ENCODE data around the gene ACBD5. TPM values are rescaled to one million over a fixed set of nuclear protein-coding genes. Genes with fewer than 3 reads are reported as not detected.
A peak's percentile ranks its signal among the peaks of the same experiment; 100 is the strongest.
"Not testable (repeated sequence)": the region's sequence is repeated elsewhere in the genome, so short reads cannot be mapped to it uniquely, and the experiment has no call there.

ACBD5 gene
- total RNA-seq, 2 donors from 2014 or later = 10.4 to 11.5 TPM

DNA sequence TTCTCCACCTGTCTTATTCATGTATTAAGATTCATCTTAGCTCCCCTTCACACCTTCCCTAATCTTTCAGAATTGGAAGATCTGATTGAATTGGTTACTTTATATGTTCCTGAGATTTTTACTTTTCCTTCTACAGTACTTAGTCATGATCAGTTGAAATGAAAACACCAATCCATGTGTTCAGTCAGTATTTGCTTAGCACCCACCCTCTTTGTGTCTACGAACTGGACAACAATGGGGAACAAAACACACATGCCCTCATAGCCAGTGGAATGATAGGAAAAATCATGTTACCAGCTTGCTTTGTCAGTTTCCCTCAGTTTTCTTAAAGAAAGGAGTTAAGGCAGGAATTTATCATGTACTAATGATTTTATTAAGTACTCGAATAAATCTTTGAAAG, 83.4 kb downstream of the ACBD5 start:
- intact Hi-C loops (cut with DNase I) = no loop called here
- ATAC-seq (no peak), DNase-seq (no peak)
- H3K27ac ChIP-seq = no peak overlapping the region
- WGBS, 2 donors = 70 to 72% methylated on average over 2 of the region's 2 CpGs
- TF ChIP-seq, protein P1, sequence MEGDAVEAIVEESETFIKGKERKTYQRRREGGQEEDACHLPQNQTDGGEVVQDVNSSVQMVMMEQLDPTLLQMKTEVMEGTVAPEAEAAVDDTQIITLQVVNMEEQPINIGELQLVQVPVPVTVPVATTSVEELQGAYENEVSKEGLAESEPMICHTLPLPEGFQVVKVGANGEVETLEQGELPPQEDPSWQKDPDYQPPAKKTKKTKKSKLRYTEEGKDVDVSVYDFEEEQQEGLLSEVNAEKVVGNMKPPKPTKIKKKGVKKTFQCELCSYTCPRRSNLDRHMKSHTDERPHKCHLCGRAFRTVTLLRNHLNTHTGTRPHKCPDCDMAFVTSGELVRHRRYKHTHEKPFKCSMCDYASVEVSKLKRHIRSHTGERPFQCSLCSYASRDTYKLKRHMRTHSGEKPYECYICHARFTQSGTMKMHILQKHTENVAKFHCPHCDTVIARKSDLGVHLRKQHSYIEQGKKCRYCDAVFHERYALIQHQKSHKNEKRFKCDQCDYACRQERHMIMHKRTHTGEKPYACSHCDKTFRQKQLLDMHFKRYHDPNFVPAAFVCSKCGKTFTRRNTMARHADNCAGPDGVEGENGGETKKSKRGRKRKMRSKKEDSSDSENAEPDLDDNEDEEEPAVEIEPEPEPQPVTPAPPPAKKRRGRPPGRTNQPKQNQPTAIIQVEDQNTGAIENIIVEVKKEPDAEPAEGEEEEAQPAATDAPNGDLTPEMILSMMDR (IDR thresholded peaks at IDR 0.05) = no peak
- no peak for TF ChIP-seq POLR2A (IDR thresholded peaks at IDR 0.05)
- peaks cover 0 to 7% of the 10 kb centered on the region in 2 donors for H3K36me3 ChIP-seq (replicated peaks in 1 of 2; ENCODE audit: insufficient read depth in 1 of 2, low read depth in 2 of 2)
- no peaks in the 10 kb centered on the region for H3K9me3 ChIP-seq
- H3K27me3 ChIP-seq = no peaks in the 10 kb centered on the region
- H3K4me1 ChIP-seq = peaks cover 30% of the 10 kb centered on the region
- no peak overlapping the region for H3K4me3 ChIP-seq

DNA sequence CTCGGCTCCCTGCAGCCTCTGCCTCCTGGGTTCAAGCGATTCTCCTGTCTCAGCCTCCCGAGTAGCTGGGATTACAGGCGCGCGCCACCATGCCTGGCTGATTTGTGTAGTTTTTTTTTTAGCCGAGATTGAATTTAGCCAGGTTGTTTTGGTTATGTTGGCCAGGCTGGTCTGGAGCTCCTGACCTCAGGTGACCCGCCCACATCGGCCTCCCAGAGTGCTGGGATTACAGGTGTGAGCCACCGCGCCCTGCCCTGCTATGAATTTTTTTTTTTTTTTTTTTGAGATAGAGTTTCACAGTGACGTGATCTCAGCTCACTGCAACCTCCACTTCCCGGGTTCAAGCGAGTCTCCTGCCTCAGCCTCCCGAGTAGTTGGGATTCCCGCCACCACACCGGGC, 84.0 kb downstream of the ACBD5 start:
- ATAC-seq; H3K9me3 ChIP-seq; H3K36me3 ChIP-seq (replicated peaks in 1 of 2; ENCODE audit: insufficient read depth in 1 of 2, low read depth in 2 of 2); H3K4me3 ChIP-seq; DNase-seq; H3K27me3 ChIP-seq; intact Hi-C loops (cut with DNase I): not testable (repeated sequence)
- Histone ChIP-seq H3K4me1 (peaks cover 30% of the 10 kb centered on the region), H3K27ac (peak overlapping the region in 2 of 4 donors; percentile 98 to 99)
- 84 to 97% methylated on average over 16 to 17 of the region's 17 CpGs for WGBS, 2 donors

GRCh38 chr10:27155066-27155754, 85.4 kb downstream of the ACBD5 start, which contains the start of gene MASTL:
Gene MASTL (plus strand): TSS chr10:27155352. CDS start chr10:27155427, 75 bp downstream.
- Histone ChIP-seq H3K4me3 (peak within 1 kb of the TSS; percentile 61 to 95), H3K27ac (peak within 1 kb of the TSS; percentile 91 to 99 (median 98)), H3K27me3 (no peaks in the 10 kb centered on the region), H3K36me3 (replicated peaks in 1 of 2; ENCODE audit: insufficient read depth in 1 of 2, low read depth in 2 of 2) (peaks cover 0 to 7% of the 10 kb centered on the region in 2 donors), H3K4me1 (peaks cover 37% of the 10 kb centered on the region), H3K9me3 (no peaks in the 10 kb centered on the region)
- DNase-seq (peak; percentile 90 to 94 (median 92)), ATAC-seq (peak; percentile 92)
- WGBS, 2 donors = 0% methylated on average over 41 to 42 of the region's 55 CpGs
- intact Hi-C loops (cut with DNase I) = no loop called here
- TF ChIP-seq, protein P1 (IDR thresholded peaks at IDR 0.05) = peak in 1 of 7 experiments; percentile 18
- TF ChIP-seq POLR2A (IDR thresholded peaks at IDR 0.05) = peak; percentile 87 to 96 (median 95)

DNA sequence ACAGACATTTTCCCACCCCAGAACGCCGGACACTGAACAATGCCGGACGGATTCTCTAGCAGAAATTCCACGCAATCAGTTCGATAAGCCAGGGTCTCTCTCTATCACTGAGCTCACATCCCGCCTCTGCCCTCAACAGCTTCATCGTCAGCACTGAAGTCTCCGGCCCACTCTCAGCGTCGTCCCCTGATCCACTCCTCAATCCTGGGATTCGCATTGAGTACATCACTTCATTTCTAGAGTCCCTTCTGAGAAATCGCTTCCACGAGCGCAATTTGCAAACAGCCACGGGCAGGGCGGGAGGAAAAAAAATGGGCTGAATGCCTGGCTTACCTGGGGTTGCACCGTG, 86.8 kb downstream of the ACBD5 start:
- intact Hi-C loops (cut with DNase I) = no loop called here
- H3K27ac ChIP-seq = peak overlapping the region; percentile 91 to 99 (median 98)
- no peaks in the 10 kb centered on the region for H3K9me3 ChIP-seq
- peak overlapping the region; percentile 55 to 95 for H3K4me3 ChIP-seq
- peak in 2 of 4 donors; percentile 22 to 34 for DNase-seq
- peaks cover 0 to 2% of the 10 kb centered on the region in 2 donors for H3K36me3 ChIP-seq (replicated peaks in 1 of 2; ENCODE audit: insufficient read depth in 1 of 2, low read depth in 2 of 2)
- H3K4me1 ChIP-seq = peaks cover 37% of the 10 kb centered on the region
- 1% methylated on average over 18 of the region's 18 CpGs for WGBS, 2 donors
- ATAC-seq = peak; percentile 11
- TF ChIP-seq, protein P1 (IDR thresholded peaks at IDR 0.05) = no peak
- no peak for TF ChIP-seq POLR2A (IDR thresholded peaks at IDR 0.05)
- H3K27me3 ChIP-seq = no peaks in the 10 kb centered on the region

DNA sequence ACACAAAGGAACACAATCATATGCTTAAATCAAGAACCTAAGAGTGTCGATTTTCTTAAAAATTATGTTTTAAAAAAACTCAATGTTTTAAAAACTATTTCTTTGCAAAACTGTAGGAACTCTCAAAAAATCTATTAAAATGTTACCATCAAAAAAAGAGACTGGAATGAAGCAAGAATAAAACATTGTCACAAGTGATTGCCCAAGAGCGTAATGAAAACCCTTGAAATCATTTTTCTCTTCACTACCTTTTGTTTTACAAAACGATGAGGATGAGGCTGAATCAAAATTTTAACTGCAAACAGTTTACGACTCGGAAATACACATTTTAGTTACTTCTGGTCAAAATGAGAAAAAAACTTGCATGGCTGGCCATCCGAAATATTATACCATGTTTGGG, 87.3 kb downstream of the ACBD5 start:
- H3K4me3 ChIP-seq = peak overlapping the region; percentile 55 to 95
- ATAC-seq = no peak
- no peaks in the 10 kb centered on the region for H3K9me3 ChIP-seq
- H3K36me3 ChIP-seq (replicated peaks in 1 of 2; ENCODE audit: insufficient read depth in 1 of 2, low read depth in 2 of 2) = peaks cover 0 to 2% of the 10 kb centered on the region in 2 donors
- 0 to 2% methylated on average over 6 of the region's 6 CpGs for WGBS, 2 donors
- no peak for DNase-seq
- no peaks in the 10 kb centered on the region for H3K27me3 ChIP-seq
- peaks cover 37% of the 10 kb centered on the region for H3K4me1 ChIP-seq
- intact Hi-C loops (cut with DNase I) = no loop called here
- peak overlapping the region in 3 of 4 donors; percentile 98 to 99 (median 99) for H3K27ac ChIP-seq
- TF ChIP-seq, protein P1 (IDR thresholded peaks at IDR 0.05) = no peak
- no peak for TF ChIP-seq POLR2A (IDR thresholded peaks at IDR 0.05)

All from body of pancreas (tissue), 4 donors.